Endothelial cell of umbilical vein (primary cell): ENCODE data around the gene ASXL1. TPM values are rescaled to one million over a fixed set of nuclear protein-coding genes. Genes with fewer than 3 reads are reported as not detected.

Experiments
- BruUV-seq: library from RNA; stranded (reverse); fragments of 400-500 nt; replicated peaks from 2 replicates; lab custom pipeline; 2021; lab: Mats Ljungman, UMichigan
- CTCF ChIA-PET: fragments of 300-600, 350-600 bp; sonication (Branson Sonifier 250); formaldehyde crosslinking; loops from one replicate; lab custom pipeline; 2021; ENCODE audit warnings: antibody characterized with exemption, inconsistent platforms; lab: Charles Lee
- POLR2A ChIA-PET: fragments of 300-600, 350-600 bp; sonication (Branson Sonifier 250); formaldehyde crosslinking; loops from one replicate; lab custom pipeline; 2021; ENCODE audit warnings: antibody characterized with exemption, inconsistent platforms; lab: Charles Lee
- DNase-seq: peaks from one replicate; pipeline ENCODE4 v3.0.0-alpha.2; 2011; ENCODE audit warnings: low read depth, low spot score
- FAIRE-seq: peaks from 2 replicates; lab custom pipeline; 2011; peaks lifted over from hg19 to GRCh38; lab: Jason Lieb, UNC
- H2AFZ ChIP-seq: 2 replicates; pipeline ENCODE4 v1.6.0; 2012; ENCODE audit warnings: low read depth, low read length, control low read depth, inconsistent platforms
- H3K27ac ChIP-seq: 2 replicates; pipeline ENCODE4 v1.5.1; 2011; ENCODE audit warnings: low read depth, mild to moderate bottlenecking, control low read depth, low read length, moderate library complexity; ENCODE audit not compliant: insufficient read depth
- H3K27me3 ChIP-seq, 2 experiments: 2 replicates each; pipeline versions ENCODE4 v1.6.0 to v1.6.1; 2011; ENCODE audit warnings: low read length in 2 of 2, mixed read lengths in 1 of 2; ENCODE audit not compliant: control insufficient read depth in 2 of 2, insufficient read depth in 2 of 2
- H3K36me3 ChIP-seq, 2 experiments: 2 replicates in 1 of 2; 3 replicates in 1 of 2; pipeline ENCODE4 v1.5.1; 2011; ENCODE audit warnings: low read length in 2 of 2, mild to moderate bottlenecking in 1 of 2, moderate library complexity in 1 of 2; ENCODE audit not compliant: control insufficient read depth in 2 of 2, insufficient read depth in 2 of 2; ENCODE audit errors: extremely low read depth in 1 of 2
- H3K4me1 ChIP-seq: 3 replicates; pipeline ENCODE4 v1.5.1; 2011; ENCODE audit warnings: mild to moderate bottlenecking, low read length; ENCODE audit not compliant: control insufficient read depth, insufficient read depth; ENCODE audit errors: extremely low read depth
- H3K4me2 ChIP-seq: 2 replicates; pipeline ENCODE4 v1.6.1; 2011; ENCODE audit warnings: low read length, control low read depth, mixed read lengths; ENCODE audit not compliant: insufficient read depth
- H3K4me3 ChIP-seq, 3 experiments: fragments of 200-600 bp in 1 of 3; sonication (generic), shearing (Covaris generic) in 1 of 3; replicated peaks in 1 of 3; 2 replicates each; pipeline ENCODE4 v1.5.1; 2011 to 2016; ENCODE audit warnings: control low read depth in 3 of 3, low read length in 3 of 3, mild to moderate bottlenecking in 2 of 3, inconsistent platforms in 1 of 3, low read depth in 1 of 3, moderate library complexity in 1 of 3; ENCODE audit not compliant: insufficient read depth in 1 of 3
- H3K79me2 ChIP-seq: 2 replicates; pipeline ENCODE4 v1.6.0; 2012; ENCODE audit warnings: low read length, inconsistent platforms; ENCODE audit not compliant: control insufficient read depth, insufficient read depth
- H3K9ac ChIP-seq: replicated peaks from 2 replicates; pipeline ENCODE3; 2011; ENCODE audit warnings: low read length, control low read depth; ENCODE audit not compliant: insufficient read depth; ENCODE audit errors: extremely low read depth
- H3K9me1 ChIP-seq: replicated peaks from 3 replicates; pipeline ENCODE4 v1.6.0; 2011; ENCODE audit warnings: mild to moderate bottlenecking, low read length; ENCODE audit not compliant: control insufficient read depth, insufficient read depth; ENCODE audit errors: extremely low read depth
- H3K9me3 ChIP-seq: replicated peaks from 2 replicates; pipeline ENCODE4 v1.5.1; 2012; ENCODE audit warnings: low read length, inconsistent platforms; ENCODE audit not compliant: control insufficient read depth, insufficient read depth
- H4K20me1 ChIP-seq: replicated peaks from 2 replicates; pipeline ENCODE3; 2011; ENCODE audit warnings: mild to moderate bottlenecking, low read length; ENCODE audit not compliant: control insufficient read depth, insufficient read depth; ENCODE audit errors: extremely low read depth
- EZH2 ChIP-seq: IDR thresholded peaks from 2 replicates; pipeline ENCODE4 v1.6.1; 2012; ENCODE audit warnings: borderline replicate concordance, low read depth, mild to moderate bottlenecking, moderate library complexity, low read length, inconsistent platforms; ENCODE audit not compliant: severe bottlenecking
- FOS ChIP-seq: IDR thresholded peaks from 2 replicates; pipeline ENCODE4 v1.6.1; 2011; ENCODE audit warnings: mild to moderate bottlenecking, low read length, moderate library complexity, borderline replicate concordance; ENCODE audit not compliant: insufficient read depth
- GATA2 ChIP-seq: IDR thresholded peaks from 2 replicates; pipeline ENCODE4 v1.7.0; 2011; ENCODE audit warnings: low read depth, mild to moderate bottlenecking, moderate library complexity, mixed read lengths, low read length; ENCODE audit not compliant: insufficient read length, insufficient read depth
- JUN ChIP-seq: IDR thresholded peaks from 2 replicates; pipeline ENCODE4 v1.6.1; 2011; ENCODE audit warnings: borderline replicate concordance, low read depth; ENCODE audit not compliant: insufficient read length, insufficient read depth
- MAX ChIP-seq: IDR thresholded peaks from 2 replicates; pipeline ENCODE4 v1.6.1; 2011; ENCODE audit not compliant: insufficient read depth, insufficient read length
- MYC ChIP-seq: IDR thresholded peaks from one replicate; pipeline ENCODE4 v1.6.1; 2011; ENCODE audit warnings: mild to moderate bottlenecking, low read depth, low read length
- POLR2A ChIP-seq: IDR thresholded peaks from 2 replicates; pipeline ENCODE4 v1.6.1; 2012; ENCODE audit warnings: low read depth, mild to moderate bottlenecking, control low read depth, low read length
- POLR2AphosphoS5 ChIP-seq: IDR thresholded peaks from 2 replicates; pipeline ENCODE4 v1.6.1; 2012; ENCODE audit warnings: low read depth, mild to moderate bottlenecking, control low read depth, low read length, moderate library complexity; ENCODE audit not compliant: insufficient read depth
- dilution Hi-C: fragments of 300-500 bp; cut with MboI; formaldehyde crosslinking; loops from one replicate; pipeline ENCODE4 v1.15.0; 2019; ENCODE audit warnings: low sequenced_read_pairs; ENCODE audit not compliant: extremely low pct_ligation_motif_present
- intact Hi-C: fragments of 100-400 bp; cut with micrococcal nuclease; formaldehyde crosslinking; loops from one replicate; pipeline ENCODE4 v1.10.0; 2022
- polyA plus RNA-seq, 4 experiments: library from polyadenylated mRNA; depleted of rRNA in 3 of 4; stranded (reverse) in 3 of 4; unstranded in 1 of 4; fragments of >200 nt; gene quantifications; 2 replicates each; pipeline versions ENCODE4 v1.2.1 to v1.2.3, GENCODE V29; 2011 to 2012; ENCODE audit warnings: missing spikeins in 1 of 4
- total RNA-seq: library from RNA; stranded (reverse); gene quantifications from 2 replicates; pipeline ENCODE4 v1.2.3, GENCODE V29; 2021
- TF ChIP-seq, protein P1 (sequence below), 2 donors: IDR thresholded peaks; 1 replicate in 1 of 2; 2 replicates in 1 of 2; pipeline ENCODE4 v1.5.1; 2011; ENCODE audit warnings: low read length in 2 of 2, mild to moderate bottlenecking in 2 of 2, moderate library complexity in 2 of 2, control low read depth in 1 of 2, inconsistent platforms in 1 of 2, low read depth in 1 of 2; ENCODE audit not compliant: insufficient read depth in 1 of 2; ENCODE audit errors: extremely low read depth in 1 of 2

Gene ASXL1
- total and polyA plus RNA-seq, 2 donors (not counting 3 experiments of a cell fraction or from before 2014, with no cell fraction given), result 45.4 to 101 TPM

- Histone ChIP-seq H3K27ac (no peak overlapping the region), H3K4me1 (peaks cover 14% of the 10 kb centered on the region), H3K79me2 (peaks cover 5% of the 10 kb centered on the region), H3K27me3 (no peaks in the 10 kb centered on the region), H3K4me2 (no peak overlapping the region), H2AFZ (no peak overlapping the region), H3K9me1 (no peaks in the 10 kb centered on the region), H3K9ac (no peak overlapping the region), H4K20me1 (no peaks in the 10 kb centered on the region), H3K4me3 (no peak overlapping the region), H3K9me3 (no peaks in the 10 kb centered on the region), H3K36me3 (peaks cover 20 to 43% of the 10 kb centered on the region in 2 experiments)
- intact Hi-C loops, result loop anchor here (5.0 to 10.0 kb wide), 2 partner anchors 111 to 278 kb away; no protein-coding TSS in a partner anchor
- BruUV-seq, result no TSS peak
- TF ChIP-seq, protein P1, sequence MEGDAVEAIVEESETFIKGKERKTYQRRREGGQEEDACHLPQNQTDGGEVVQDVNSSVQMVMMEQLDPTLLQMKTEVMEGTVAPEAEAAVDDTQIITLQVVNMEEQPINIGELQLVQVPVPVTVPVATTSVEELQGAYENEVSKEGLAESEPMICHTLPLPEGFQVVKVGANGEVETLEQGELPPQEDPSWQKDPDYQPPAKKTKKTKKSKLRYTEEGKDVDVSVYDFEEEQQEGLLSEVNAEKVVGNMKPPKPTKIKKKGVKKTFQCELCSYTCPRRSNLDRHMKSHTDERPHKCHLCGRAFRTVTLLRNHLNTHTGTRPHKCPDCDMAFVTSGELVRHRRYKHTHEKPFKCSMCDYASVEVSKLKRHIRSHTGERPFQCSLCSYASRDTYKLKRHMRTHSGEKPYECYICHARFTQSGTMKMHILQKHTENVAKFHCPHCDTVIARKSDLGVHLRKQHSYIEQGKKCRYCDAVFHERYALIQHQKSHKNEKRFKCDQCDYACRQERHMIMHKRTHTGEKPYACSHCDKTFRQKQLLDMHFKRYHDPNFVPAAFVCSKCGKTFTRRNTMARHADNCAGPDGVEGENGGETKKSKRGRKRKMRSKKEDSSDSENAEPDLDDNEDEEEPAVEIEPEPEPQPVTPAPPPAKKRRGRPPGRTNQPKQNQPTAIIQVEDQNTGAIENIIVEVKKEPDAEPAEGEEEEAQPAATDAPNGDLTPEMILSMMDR (IDR thresholded peaks at IDR 0.05; ENCODE audit: extremely low read depth in 1 of 2, insufficient read depth in 1 of 2, low read depth in 1 of 2, low read length in 2 of 2), result no peak
- dilution Hi-C loops, result no loop called here
- ChIA-PET POLR2A (no interaction called here), CTCF (interaction anchor here (1.0 to 1.3 kb wide), 2 partner anchors 34 to 38 kb away, joined by 3 read pairs; no protein-coding TSS in a partner anchor)
- FAIRE-seq (no peak), DNase-seq (no peak)
These were observed 84.7 kb downstream of the ASXL1 start for GRCh38 chr20:32442630-32443373.

GRCh38 chr20:32443386-32443974, 85.3 kb downstream of the ASXL1 start:
- Histone ChIP-seq H3K9ac (no peak overlapping the region), H3K4me2 (no peak overlapping the region), H2AFZ (no peak overlapping the region), H3K27ac (no peak overlapping the region), H3K9me3 (no peaks in the 10 kb centered on the region), H4K20me1 (no peaks in the 10 kb centered on the region), H3K27me3 (no peaks in the 10 kb centered on the region), H3K9me1 (no peaks in the 10 kb centered on the region), H3K4me3 (no peak overlapping the region), H3K79me2 (peaks cover 5% of the 10 kb centered on the region), H3K36me3 (peaks cover 22 to 46% of the 10 kb centered on the region in 2 experiments), H3K4me1 (peaks cover 14% of the 10 kb centered on the region)
- no peak for TF ChIP-seq MAX
- TF ChIP-seq, protein P1 (IDR thresholded peaks at IDR 0.05; ENCODE audit: extremely low read depth in 1 of 2, insufficient read depth in 1 of 2, low read depth in 1 of 2, low read length in 2 of 2), result no peak
- peak; percentile 23 for TF ChIP-seq POLR2A
- no peak for TF ChIP-seq JUN
- no peak for TF ChIP-seq GATA2
- no peak for TF ChIP-seq EZH2
- peak; percentile 57 for TF ChIP-seq POLR2AphosphoS5
- TF ChIP-seq MYC, result no peak
- TF ChIP-seq FOS, result no peak
- ChIA-PET CTCF (interaction anchor here (0.9 to 1.3 kb wide), 5 partner anchors 11 to 107 kb away, joined by 3 to 5 read pairs (median 3); no protein-coding TSS in a partner anchor), POLR2A (no interaction called here)
- dilution Hi-C loops (no loop called here), intact Hi-C loops (loop anchor here (5.0 to 10.0 kb wide), 2 partner anchors 111 to 279 kb away; no protein-coding TSS in a partner anchor)
- DNase-seq (no peak), FAIRE-seq (no peak)
- BruUV-seq, result no TSS peak
